GM18526 (cell line): ENCODE measurements around the gene WASL.

ENCODE experiments used
- POLR2A ChIP-seq: IDR thresholded peaks from 3 replicates; pipeline ENCODE4 v1.6.1; 2011; ENCODE audit not compliant: insufficient read length; ENCODE audit errors: extremely low read depth

The WASL gene

DNA sequence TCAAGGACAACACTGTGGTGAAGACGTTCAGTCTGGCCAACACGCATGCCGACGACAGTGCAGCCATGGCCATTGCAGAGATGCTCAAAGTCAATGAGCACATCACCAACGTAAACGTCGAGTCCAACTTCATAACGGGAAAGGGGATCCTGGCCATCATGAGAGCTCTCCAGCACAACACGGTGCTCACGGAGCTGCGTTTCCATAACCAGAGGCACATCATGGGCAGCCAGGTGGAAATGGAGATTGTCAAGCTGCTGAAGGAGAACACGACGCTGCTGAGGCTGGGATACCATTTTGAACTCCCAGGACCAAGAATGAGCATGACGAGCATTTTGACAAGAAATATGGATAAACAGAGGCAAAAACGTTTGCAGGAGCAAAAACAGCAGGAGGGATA, 86.5 kb downstream of the WASL start:
- TF ChIP-seq POLR2A, result no peak

DNA sequence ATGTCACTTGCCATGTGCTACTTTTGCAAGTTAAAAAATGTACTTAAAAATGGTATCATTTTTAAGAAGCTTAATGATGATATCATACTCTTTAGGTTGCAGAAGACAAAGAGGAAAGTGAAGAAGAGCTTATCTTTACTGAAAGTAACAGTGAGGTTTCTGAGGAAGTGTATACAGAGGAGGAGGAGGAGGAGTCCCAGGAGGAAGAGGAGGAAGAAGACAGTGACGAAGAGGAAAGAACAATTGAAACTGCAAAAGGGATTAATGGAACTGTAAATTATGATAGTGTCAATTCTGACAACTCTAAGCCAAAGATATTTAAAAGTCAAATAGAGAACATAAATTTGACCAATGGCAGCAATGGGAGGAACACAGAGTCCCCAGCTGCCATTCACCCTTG, 87.0 kb downstream of the WASL start:
- TF ChIP-seq POLR2A, result no peak

DNA sequence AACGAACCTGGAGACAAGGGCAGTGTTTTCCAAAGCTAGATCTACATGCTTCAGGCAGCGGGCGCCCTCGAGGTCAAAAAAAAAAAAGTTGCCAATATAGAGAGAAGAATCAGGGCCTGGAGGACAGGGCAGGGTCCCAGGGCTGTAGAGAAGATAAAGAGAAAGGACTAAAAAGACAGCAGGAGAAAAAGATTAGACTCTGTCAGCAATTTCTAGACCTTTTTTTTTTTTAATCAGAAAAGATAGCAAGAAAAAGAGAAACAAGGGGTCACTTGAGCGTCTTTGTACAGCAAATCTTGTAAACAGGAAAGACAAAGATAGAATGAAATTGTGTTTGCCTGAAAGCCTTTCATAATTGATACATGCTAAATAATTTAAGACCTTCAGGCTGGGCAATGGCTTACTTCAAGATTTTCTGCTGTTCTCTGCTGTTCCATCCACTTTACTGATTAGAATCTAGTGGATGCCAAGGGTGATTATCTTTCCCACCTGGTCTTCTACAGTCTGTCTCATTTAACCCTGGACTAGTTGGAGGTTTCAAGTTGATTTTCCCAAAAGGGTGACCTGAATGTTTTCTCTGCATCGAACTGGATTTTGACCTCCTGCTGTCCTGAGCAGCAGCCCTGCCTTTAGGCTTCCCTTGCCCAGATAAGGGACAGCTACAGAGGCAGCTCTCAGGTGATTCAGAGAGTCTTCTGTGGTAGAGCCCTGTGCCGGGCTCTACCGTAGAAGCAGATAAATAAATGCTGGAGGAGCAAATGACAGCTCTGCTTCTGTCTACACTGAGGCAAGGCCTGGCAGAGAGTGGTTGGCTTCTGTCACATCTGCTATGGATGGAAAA, 88.1 kb downstream of the WASL start:
- TF ChIP-seq POLR2A, result no peak

DNA sequence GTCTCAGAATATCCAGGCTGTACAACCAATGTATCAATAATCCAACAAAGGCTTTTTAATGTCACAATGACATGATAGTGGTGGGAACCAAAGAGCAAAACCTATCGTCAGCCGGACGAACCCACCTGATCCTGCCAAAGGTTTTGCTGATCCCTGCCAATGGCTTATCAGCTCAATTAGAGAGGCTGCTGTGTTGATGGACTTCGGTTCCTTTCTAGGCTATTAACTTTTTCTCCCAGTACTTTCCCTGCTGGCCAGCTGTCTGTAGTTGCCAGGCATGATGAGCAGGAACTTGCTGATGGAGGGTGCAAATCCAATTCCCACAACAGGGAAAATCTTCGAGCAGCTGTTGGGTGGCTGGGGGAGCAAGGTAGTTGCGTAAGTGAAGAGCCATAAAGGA, 90.8 kb downstream of the WASL start:
- TF ChIP-seq POLR2A, result no peak

DNA sequence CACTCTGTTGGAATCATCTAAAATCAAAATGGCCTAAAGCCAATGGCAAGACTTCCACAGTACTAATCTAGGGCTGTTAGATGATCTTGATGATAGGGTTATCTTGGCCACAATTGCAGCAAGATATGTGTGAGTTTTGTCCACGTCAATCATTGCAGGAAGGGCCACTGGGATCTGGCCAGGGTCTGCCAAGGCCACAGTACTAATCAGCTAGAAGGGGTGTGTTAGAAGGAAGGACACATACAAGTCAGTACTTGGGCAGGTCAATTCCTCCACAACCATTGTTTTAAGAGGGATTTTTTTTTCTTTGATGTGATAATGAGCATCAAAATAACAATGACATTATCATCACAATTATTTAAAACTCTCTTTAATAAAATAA, 91.5 kb downstream of the WASL start:
- no peak for TF ChIP-seq POLR2A

DNA sequence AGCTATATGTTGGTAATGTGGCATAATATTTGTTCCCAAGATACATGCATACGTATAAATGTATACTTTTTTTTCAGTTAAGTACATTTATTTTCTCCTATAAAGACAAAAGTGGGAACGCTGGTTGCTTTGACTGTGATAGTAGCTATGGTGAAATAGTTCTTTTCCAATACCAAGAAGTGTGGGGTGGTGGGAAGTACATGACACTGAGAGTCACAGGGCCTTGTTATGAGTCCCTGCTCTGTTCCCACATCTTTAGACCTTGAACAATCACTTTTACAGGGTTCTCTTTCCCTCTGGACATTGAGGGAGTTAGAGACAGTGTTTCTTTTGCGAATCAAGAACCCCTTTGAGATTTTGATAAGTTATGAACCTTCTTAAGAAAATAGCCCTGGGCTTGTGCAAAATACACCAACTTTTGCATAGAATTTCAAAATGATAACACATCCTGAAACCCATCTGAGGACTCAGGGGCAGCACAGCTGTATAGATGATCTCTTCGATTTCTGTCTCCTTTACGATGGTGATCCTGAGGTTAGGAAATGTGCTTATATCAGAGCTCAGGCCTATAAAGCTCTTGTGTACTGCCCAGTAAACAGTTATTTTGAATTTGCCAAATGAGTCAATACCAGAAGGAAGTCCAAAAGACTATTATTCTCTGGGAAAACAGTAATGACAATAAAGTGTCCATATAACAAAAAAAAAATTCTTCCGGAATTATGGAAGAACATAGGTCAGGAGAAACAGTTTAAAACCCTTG, 92.1 kb downstream of the WASL start:
- no peak for TF ChIP-seq POLR2A

DNA sequence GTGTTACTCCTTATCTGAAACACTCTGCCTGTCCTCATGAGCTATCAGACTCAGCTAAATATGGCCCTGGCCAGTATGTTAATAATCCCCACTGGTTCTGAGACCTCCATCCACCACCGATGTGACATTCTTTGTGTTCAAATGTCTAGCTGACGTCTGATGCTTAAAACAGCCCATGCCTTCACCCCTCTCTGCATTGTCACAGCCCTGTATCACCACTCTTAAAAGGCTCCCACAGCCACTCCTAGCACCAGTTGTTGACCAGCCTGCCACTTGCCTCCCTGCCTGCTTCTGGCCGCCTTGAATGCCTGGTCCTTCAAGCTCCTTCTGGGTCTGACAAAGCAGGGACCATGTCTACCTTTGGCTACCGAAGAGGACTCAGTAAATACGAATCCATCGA, 93.2 kb downstream of the WASL start, which contains the start of gene LMOD2:
TSS of gene LMOD2 (plus strand) at position 253 of the 400 bp plus-strand sequence. CDS start at position 351, 98 bp downstream.
- no peak for TF ChIP-seq POLR2A

DNA sequence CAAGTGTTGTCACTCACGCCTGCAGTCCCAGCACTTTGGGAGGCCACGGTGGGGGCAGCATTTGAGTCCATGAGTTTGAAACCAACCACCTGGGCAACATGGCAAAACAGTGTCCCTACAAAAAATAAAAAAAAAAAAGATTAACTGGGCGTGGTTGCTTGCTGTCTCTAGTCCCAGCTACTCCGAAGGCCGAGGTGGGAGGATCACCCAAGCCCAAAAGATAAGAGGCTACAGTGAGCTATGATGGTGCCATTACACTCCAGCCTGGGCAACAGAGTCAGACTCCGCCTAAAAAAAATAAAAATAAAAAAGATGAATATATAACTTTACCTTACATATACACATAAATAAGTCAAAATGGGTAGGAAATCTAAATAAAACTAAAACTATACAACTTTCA, 95.6 kb downstream of the WASL start:
- no peak for TF ChIP-seq POLR2A

DNA sequence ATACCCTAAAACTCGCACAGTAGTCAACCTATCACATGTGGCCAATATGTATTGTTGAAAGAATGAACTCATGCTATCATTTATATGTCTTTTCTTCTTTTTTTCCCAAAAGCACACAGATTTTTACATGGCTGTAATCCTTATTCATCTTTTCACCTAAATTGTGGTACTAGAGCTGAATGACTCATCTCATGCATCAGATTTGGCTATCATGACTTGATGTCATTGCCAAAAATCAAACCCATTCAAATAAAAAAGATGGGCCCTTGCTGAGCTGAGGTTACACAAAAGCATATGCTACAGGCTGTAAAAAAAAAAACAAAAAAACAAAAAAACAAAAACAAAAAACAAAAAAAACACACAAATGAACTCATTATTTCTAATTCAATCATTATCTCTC, 96.4 kb downstream of the WASL start:
- no peak for TF ChIP-seq POLR2A

DNA sequence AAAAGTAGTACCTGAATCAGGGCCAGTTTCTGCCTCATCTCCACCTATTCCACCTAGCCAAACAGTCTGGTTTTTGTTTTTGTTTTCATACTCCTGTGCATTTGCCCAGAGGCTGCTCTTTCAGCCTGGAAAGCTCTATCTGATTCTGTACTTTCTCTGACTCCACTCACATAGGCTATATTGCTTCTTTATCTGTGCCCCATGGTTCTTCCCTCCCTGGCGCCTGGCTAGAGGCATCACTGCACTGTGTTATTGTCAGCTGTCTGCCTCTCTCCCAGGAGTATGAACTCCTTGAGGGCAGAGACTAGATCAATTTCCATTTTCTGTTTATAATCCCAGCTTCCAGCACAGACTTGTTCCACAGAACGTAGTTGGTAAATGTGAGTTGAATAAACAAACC, 98.2 kb downstream of the WASL start:
- no peak for TF ChIP-seq POLR2A

DNA sequence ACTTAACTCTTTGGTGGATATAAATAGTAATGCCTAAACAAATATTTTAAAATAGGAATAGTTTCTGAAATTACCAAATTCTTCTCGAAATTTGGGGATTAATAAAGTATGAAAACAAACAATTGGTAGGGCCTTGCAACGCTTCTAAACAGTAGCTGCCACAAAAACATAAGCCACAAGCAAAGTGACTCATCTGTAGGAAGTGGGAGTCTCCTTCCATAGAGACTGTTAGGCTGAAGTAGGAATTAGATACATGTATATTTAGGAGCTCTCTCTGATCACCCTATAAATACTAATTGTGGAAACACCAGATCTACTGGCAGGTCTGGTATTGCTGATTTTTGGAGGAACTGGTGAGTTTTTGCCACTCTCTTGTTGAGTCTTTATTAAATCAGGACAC, 98.8 kb downstream of the WASL start:
- TF ChIP-seq POLR2A, result no peak

DNA sequence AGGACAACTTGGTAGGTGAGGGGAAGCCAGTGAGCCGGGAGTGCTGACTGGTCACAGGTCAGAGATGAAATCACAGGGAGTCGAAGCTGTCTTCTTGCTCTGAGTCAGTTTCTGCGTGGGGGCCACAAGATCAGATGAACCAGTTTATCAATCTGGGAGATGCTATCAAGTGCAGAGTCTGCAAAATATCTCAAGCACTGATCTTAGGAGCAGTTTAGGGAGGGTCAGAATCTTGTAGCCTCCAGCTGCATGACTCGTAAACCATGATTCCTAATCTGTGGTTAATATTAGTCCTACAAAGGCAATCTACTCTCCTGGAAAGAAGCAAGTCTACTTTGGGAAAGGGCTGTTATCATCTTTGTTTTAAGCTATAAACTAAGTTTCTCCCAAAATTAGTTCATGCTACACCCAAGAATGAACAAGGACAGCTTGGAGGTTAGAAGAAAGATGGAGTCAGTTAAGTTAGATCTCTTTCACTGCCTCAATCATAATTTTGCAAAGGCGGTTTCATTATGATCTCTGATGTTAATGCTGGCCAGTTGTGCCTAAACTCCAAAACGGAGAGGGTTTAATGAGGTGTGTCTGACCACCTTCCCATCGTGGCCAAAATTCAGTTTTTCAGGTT, 101.6 kb downstream of the WASL start:
- no peak for TF ChIP-seq POLR2A

DNA sequence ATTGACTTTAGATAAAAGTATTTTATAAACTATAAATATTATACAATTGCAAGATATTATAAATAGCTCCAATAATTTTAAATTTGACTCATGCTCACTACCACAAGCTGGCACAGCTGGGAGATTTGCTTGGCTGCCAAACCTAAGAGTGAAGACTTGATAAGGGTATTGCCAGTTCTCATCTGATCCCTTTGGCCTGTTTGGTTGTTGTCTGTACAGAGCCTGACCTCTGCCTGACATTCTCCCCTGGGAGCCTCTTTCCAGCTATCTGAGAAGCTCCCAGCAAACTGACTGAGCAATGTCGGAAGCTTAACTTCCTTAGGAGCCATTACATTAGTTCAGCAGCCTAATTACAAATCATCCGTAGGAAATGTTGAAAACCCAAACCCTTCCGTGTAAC, 103.3 kb downstream of the WASL start:
- TF ChIP-seq POLR2A, result no peak

DNA sequence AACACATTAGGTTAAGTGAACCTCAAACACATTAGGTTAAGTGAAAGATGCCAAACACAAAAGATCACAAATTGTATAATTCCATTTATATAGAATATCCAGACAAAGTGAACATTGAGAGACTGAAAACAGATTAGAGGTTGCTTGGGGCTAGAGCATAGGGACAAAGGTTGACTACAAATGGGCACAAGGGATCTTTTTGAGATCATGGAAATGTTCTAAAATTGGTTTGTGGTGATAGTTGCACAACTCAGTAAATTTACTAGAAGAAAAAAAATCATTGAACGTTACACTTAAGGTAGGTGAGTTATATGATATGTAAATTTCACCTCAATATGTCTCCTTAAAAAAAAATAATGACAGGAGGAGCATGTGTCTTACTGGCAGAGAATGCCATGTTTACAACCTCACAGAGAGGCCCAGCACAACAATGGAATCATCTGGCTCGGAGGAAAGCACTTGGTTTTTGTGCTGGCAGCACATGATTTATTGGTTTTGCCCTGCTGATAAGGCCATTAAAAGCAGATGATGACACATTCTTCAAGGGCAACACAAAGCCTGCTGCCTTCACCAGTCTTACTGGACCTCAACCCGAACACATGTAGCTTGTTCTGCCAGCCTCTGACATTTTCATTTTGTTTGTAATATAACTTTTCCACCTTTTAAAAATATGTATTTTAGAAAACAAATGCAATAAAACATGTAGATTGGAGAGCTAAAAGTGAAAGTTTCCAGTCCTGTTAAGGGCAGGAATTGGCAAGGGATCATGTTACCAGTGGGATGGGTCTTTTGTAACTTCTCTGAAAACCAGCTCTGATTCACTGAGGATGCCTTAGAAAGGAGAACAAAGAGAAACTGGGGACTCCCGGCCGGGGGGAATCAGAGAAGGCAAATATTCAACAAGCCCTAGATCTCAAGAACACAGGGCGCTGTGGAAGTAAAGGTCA, 105.0 kb downstream of the WASL start:
- no peak for TF ChIP-seq POLR2A

DNA sequence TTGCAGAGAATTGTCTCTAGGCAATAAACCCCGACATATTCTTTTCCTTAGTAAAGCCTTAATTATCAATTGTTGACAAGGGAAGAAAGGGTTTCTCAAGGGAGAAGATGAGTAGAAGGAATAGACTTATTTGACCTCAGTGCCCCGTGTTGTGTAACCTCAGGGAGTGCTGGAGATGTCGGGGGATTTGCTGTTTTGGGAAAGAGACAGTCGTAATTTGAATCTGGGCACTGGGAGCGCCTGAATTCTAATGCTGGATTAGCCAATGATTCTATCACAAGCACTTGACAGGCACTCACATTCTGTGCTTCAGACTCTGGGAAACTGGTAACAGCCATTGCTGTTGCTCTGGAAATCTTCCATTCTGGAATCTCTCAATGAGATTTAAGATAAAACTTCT, 106.9 kb downstream of the WASL start:
- TF ChIP-seq POLR2A, result no peak
